NCI-H2196 treated with DMSO at 0.1 percent for 48 hours (cell line): ENCODE data around the gene ESR1.

Experiments
- DNase-seq: peaks from one replicate; lab custom pipeline; 2025; ENCODE audit not compliant: unreplicated experiment; lab: John Stamatoyannopoulos, UW

ESR1 gene

GRCh38 chr6:152089992-152090391 lies 282.5 kb downstream of the ESR1 start:
- DNase-seq, result no peak

DNA sequence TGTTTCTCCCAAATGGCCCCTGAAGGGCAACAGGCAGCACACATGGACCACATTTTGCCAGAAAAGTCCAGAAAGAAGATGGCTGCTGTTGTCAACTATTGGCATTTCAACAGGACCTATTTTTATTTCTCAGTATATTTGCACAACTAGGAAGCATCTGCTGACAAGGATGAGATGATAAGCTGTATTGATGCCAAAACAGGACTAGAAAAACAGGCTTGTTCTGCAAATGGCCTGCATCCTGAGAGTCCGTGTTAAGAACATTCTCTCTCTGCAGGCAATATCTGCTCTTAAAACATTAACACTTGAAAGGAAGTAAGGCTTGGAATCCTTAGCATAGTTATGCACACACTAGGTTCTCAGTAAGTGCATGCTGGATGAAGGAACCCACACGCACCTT lies 283.7 kb downstream of the ESR1 start:
- no peak for DNase-seq

GRCh38 chr6:152091851-152092341 lies 284.4 kb downstream of the ESR1 start:
- DNase-seq, result no peak

GRCh38 chr6:152093711-152094110 lies 286.2 kb downstream of the ESR1 start:
- no peak for DNase-seq

DNA sequence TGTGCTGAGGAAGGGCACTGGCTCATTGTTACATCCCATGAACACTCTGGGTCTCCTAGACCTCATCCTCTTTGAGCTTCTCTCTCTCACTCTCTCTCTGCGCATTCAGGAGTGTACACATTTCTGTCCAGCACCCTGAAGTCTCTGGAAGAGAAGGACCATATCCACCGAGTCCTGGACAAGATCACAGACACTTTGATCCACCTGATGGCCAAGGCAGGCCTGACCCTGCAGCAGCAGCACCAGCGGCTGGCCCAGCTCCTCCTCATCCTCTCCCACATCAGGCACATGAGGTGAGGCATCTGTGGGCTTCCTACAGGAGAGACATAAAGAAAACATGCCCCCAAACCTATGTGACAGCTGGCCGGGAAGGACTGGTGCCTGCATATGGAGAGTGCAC lies 286.8 kb downstream of the ESR1 start:
- DNase-seq, result no peak

GRCh38 chr6:152094992-152095592 lies 287.6 kb downstream of the ESR1 start:
- DNase-seq, result no peak

DNA sequence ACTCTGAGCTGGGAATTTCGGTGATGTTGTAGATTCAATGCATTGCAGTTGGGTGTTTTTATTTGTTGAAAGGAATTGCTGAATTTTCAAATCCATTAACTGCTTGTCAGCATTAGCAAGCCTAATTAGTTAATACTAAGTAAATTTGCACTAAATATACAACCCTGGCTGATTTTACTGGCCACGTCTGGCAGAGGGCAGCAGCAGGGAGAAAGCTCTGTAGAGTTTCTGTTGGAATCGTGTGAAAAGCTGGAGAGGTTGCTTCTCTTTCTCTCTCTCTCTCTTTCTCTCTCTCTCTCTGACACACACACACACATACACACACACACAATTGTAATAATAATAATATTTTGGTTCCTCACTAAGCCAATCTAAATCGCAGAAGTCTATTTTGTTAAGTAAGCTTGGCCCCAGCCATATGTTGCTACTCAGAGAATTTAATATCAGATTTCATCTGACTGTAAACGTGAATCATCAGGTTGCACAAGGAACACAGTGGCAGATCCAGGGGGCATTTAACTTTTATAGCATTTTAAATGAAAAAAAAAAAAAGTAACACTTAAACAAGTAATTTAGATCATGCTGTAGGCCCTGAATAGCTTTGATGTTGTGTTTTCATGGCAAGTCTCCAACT lies 289.5 kb downstream of the ESR1 start:
- no peak for DNase-seq

DNA sequence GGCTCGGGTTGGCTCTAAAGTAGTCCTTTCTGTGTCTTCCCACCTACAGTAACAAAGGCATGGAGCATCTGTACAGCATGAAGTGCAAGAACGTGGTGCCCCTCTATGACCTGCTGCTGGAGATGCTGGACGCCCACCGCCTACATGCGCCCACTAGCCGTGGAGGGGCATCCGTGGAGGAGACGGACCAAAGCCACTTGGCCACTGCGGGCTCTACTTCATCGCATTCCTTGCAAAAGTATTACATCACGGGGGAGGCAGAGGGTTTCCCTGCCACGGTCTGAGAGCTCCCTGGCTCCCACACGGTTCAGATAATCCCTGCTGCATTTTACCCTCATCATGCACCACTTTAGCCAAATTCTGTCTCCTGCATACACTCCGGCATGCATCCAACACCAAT lies 291.2 kb downstream of the ESR1 start:
- DNase-seq, result no peak

DNA sequence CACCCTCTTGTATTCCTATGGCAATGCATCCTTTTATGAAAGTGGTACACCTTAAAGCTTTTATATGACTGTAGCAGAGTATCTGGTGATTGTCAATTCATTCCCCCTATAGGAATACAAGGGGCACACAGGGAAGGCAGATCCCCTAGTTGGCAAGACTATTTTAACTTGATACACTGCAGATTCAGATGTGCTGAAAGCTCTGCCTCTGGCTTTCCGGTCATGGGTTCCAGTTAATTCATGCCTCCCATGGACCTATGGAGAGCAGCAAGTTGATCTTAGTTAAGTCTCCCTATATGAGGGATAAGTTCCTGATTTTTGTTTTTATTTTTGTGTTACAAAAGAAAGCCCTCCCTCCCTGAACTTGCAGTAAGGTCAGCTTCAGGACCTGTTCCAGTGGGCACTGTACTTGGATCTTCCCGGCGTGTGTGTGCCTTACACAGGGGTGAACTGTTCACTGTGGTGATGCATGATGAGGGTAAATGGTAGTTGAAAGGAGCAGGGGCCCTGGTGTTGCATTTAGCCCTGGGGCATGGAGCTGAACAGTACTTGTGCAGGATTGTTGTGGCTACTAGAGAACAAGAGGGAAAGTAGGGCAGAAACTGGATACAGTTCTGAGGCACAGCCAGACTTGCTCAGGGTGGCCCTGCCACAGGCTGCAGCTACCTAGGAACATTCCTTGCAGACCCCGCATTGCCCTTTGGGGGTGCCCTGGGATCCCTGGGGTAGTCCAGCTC lies 292.1 kb downstream of the ESR1 start:
- no peak for DNase-seq

DNA sequence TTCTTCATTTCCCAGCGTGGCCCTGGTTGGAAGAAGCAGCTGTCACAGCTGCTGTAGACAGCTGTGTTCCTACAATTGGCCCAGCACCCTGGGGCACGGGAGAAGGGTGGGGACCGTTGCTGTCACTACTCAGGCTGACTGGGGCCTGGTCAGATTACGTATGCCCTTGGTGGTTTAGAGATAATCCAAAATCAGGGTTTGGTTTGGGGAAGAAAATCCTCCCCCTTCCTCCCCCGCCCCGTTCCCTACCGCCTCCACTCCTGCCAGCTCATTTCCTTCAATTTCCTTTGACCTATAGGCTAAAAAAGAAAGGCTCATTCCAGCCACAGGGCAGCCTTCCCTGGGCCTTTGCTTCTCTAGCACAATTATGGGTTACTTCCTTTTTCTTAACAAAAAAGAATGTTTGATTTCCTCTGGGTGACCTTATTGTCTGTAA lies 292.7 kb downstream of the ESR1 start:
- no peak for DNase-seq

GRCh38 chr6:152107973-152108372 lies 300.5 kb downstream of the ESR1 start:
- DNase-seq, result no peak

DNA sequence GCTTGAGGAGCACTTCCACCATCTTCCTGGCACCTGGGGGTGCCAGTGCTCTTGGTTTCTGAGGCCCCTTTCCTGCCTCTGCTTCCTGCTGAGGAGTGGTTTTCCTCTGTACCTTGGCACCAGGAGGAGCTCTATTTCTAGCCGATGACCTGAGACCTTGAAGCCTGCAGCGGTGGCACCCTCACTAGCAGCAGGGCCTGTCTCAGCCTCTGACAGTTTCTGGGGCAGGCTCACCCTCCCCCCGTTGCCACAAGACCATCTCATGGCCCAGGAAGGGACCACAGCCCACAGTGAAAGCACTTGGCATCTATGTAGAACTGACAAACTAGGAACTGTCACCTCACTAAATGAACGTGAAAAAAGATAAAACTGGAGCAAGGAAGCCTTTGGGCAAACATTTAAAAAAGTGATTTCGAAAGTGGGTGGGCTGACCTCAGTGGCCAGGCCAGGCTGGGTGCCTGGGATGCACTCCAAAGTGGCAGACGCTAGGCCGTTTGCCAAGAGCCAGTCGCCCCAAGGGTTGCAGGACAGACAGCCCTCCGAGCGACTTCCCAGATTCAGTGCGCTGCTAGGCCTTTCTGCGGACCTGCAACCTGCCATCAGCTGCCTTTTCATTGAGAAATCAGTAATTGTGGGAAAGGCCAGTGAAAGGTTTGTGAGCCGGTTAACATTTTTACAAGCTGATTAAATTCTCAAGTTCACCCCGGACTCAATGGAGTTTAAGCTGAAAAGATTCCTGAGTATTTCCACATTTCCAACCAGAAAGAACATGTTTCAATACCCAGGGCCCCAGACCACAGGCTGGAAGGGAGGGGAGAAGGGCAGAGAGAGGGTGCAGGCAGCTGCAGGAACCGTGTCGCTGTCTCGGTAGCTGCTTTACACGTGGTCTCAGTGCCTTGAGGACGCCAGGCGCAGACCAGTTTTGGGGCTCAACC lies 303.7 kb downstream of the ESR1 start:
- DNase-seq, result no peak

DNA sequence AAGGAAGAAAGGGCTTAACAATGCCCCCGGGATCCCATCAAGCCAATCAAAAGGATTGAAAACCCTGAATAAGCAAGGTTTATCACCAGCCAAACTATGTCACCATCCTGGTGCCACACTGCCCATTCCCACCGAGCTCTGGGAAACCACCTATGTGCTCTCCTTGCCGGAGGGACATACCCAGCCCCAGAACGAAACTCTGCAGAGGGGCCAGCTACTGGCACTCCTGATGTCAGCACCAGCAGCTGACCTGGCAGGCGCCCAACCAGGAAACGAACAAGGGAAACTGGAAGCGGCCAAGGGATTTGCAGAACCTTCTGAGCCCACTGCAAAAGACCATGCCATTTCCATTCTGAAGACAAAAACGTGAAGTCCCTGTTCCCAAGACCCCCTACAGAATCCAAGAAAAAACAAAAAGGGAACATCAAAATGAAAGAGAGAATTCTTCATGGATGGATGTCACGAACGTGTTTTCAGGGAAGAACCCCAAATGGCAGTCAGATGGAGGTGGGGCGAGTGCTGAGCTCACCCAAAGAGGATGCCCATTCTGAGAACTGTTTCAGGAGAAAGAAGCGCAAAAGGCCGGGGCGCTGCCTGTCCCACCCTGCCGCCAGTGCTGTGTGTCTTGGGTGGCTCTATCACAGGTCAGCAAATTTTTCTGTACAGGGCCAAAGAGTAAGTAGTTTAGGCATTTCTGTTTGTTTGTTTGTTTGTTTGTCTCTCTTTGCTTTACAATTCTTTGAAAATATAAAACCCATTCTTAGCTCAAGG lies 305.2 kb downstream of the ESR1 start:
- no peak for DNase-seq

DNA sequence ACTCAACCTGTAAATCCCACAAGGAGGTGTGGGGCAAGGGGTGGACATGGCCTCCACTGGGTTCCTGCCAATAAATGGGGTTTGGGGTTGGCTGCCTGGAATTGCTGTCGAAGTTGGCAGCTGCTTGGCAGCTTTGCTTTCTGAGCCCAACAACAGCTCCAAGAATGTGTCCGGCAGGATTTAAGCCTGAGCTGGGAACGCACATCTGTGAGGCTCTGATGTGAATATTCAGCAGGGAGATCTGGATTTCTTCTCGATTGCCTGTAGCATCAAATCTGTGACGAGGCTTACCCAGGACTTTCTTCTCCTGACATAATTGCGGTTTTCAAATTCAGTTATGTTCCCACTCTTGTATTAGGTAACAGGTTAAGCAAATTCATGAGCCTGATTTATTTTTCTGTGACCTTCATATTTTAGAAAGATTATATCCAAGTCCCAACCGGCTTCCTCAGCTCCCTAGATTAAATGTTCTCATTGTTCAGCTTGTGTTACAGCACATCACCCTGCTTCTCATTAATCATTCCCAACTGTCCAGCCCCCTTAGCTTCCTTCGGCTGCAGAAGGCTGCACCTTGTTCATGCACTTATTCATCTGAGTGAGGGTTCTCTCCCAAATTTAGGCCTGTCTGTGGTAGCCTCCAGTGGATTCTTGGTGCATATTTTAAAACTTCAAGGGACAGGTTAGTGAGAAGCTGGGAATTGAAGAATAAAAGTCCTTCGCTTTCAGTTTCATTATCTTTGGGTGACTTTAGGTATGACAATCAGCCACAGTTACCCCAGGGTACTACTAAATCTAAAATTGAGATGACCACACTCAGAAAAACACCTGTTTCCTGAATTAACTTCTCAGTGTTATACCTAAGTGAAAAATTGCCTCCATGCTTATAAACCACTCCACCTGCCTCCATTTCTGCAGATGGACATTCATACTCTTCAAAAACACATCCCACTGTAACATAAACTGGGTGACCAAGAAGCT lies 310.0 kb downstream of the ESR1 start:
- DNase-seq, result no peak

DNA sequence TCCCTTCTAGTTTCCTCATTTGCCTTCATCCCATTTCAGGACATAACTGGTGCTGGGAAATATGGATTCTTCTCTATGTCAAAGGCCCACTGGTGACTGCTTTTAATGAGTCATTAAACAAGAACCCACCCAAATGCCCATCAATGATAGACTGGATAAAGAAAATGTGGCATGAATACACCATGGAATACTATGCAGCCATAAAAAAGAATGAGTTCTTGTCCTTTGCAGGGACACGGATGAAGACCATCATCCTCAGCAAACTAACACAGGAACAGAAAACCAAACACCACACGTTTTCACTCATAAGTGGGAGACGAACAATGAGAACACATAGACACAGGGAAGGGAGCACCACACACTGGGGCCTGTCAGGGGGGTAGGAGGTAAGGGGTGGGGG lies 310.7 kb downstream of the ESR1 start:
- DNase-seq, result no peak

DNA sequence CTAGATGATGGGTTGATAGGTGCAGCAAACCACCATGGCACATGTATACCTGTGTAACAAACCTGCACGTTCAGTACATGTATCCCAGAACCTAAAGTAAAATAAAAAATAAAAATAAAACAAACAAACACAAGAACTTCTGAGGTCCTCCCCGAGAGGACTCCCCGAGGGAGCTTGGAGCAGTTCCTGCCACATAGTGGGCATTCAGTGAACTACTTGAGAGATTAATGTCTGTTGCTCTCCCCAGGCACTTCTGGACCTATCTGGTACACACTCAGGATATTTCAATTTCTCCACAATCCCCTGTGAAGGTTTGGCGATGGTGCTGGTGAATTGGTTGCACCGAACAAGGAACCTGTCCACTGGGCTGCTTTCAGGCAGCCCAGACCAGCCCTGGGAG lies 311.2 kb downstream of the ESR1 start:
- DNase-seq, result no peak

GRCh38 chr6:152119831-152120230 lies 312.3 kb downstream of the ESR1 start:
- DNase-seq, result no peak

- DNase-seq, result no peak
These were observed 314.4 kb downstream of the ESR1 start for GRCh38 chr6:152121910-152122309.

DNA sequence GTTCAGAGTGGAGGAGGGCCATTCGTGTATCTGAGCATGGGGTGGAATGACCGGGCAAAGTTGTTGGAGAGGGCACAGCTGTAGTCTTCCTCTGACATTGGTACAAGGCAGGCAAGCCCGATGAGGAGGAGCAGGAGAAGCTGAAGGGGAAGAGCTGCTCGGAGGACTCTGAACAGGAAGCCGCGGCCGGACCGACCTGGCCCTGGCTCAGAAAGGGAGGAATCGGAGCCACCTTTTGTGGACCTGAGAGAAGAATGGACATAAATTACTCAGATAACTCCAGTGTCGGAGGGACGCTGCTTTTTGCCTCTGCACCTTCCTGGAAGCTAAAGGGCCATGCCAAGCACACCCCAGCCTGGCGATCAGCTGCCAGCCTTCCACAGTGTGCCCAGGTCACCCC lies 315.0 kb downstream of the ESR1 start:
- DNase-seq, result no peak
